Panc1 (cell line): Measurements from ENCODE around the gene TIMM17A. TPM values are rescaled to one million over a fixed set of nuclear protein-coding genes. Genes with fewer than 3 reads are reported as not detected.

Experiments used
- ATAC-seq: fragments of 200-7000 bp; cut with Tn5 transposase; 2 replicates; pipeline ENCODE4 v1.9.1; 2020; ENCODE audit warnings: mild to moderate bottlenecking, moderate library complexity
- BruUV-seq: library from RNA; stranded (reverse); fragments of 400-500 nt; replicated peaks from 2 replicates; lab custom pipeline; 2021; lab: Mats Ljungman, UMichigan
- CTCF ChIA-PET: fragments of 300-600 bp; sonication (Branson Sonifier 250); formaldehyde crosslinking; loops from one replicate; lab custom pipeline; 2022; ENCODE audit warnings: antibody characterized with exemption; lab: Charles Lee
- POLR2A ChIA-PET: fragments of 300-600 bp; sonication (Branson Sonifier 250); formaldehyde crosslinking; loops from one replicate; lab custom pipeline; 2022; ENCODE audit warnings: antibody characterized with exemption; lab: Charles Lee
- DNase-seq: peaks from one replicate; pipeline ENCODE4 v3.0.0-alpha.2; 2010; ENCODE audit warnings: low read depth, low spot score
- H3K27ac ChIP-seq: 2 replicates; pipeline ENCODE4 v1.5.1; 2011; ENCODE audit warnings: mild to moderate bottlenecking, low read length, inconsistent platforms
- H3K27me3 ChIP-seq: fragments of 200-500 bp; sonication (Bioruptor generic); 2 replicates; pipeline ENCODE4 v1.6.0; 2014; ENCODE audit warnings: low read length, inconsistent platforms; ENCODE audit not compliant: control insufficient read depth, insufficient read depth
- H3K36me3 ChIP-seq: fragments of 200-500 bp; sonication (Bioruptor generic); 2 replicates; pipeline ENCODE4 v1.5.1; 2014; ENCODE audit warnings: inconsistent platforms, mild to moderate bottlenecking, low read length, moderate library complexity; ENCODE audit not compliant: control insufficient read depth, insufficient read depth
- H3K4me1 ChIP-seq: 2 replicates; pipeline ENCODE4 v1.5.1; 2011; ENCODE audit warnings: inconsistent platforms, mild to moderate bottlenecking, low read length, moderate library complexity; ENCODE audit not compliant: control insufficient read depth, insufficient read depth
- H3K4me3 ChIP-seq, 2 experiments: 2 replicates each; pipeline ENCODE4 v1.5.1; 2011 to 2012; ENCODE audit warnings: low read depth in 2 of 2, low read length in 2 of 2, mild to moderate bottlenecking in 2 of 2, inconsistent platforms in 1 of 2, moderate library complexity in 1 of 2
- H3K9me3 ChIP-seq: fragments of 200-500 bp; sonication (Bioruptor generic); 2 replicates; pipeline ENCODE4 v1.5.1; 2014; ENCODE audit warnings: low read depth, mild to moderate bottlenecking, inconsistent platforms, low read length, moderate library complexity; ENCODE audit not compliant: control insufficient read depth, insufficient read depth
- POLR2AphosphoS5 ChIP-seq: IDR thresholded peaks from 2 replicates; pipeline ENCODE4 v1.6.1; 2012; ENCODE audit warnings: mild to moderate bottlenecking, low read depth, low read length, moderate library complexity
- SIN3A ChIP-seq: IDR thresholded peaks from 2 replicates; pipeline ENCODE4 v1.6.1; 2012; ENCODE audit warnings: low read depth, mild to moderate bottlenecking, low read length, moderate library complexity, borderline replicate concordance; ENCODE audit not compliant: insufficient read depth
- TCF7L2 ChIP-seq: IDR thresholded peaks from 2 replicates; pipeline ENCODE4 v1.6.1; 2011; ENCODE audit warnings: mild to moderate bottlenecking, low read depth, low read length, inconsistent platforms
- in situ Hi-C: cut with HindIII; loops from 2 replicates; pipeline ENCODE4 v1.10.0; 2016; ENCODE audit warnings: low sequenced_read_pairs, low pct_unique_long_range_greater_than_20kb
- intact Hi-C: fragments of 100-400 bp; cut with micrococcal nuclease; formaldehyde crosslinking; loops from one replicate; pipeline ENCODE4 v1.10.0; 2022; ENCODE audit not compliant: unreplicated experiment
- total RNA-seq: library from RNA; stranded (reverse); gene quantifications from one replicate; pipeline ENCODE4 v1.2.1, GENCODE V29; 2021; ENCODE audit not compliant: unreplicated experiment
- TF ChIP-seq, protein P1 (sequence below), 2 experiments: IDR thresholded peaks; 2 replicates each; pipeline ENCODE4 v1.6.1; 2011 to 2012; ENCODE audit warnings: low read depth in 2 of 2, control low read depth in 1 of 2, low read length in 1 of 2, mild to moderate bottlenecking in 1 of 2, moderate library complexity in 1 of 2; ENCODE audit not compliant: insufficient read depth in 1 of 2

Gene TIMM17A
- total RNA-seq, 1 experiment from 2014 or later = 118 TPM

GRCh38 chr1:202016811-202017748, 61.8 kb downstream of the TIMM17A start:
- in situ Hi-C loops = no loop called here

GRCh38 chr1:202017749-202018467, 62.6 kb downstream of the TIMM17A start:
- no TSS peak for BruUV-seq
- POLR2A ChIA-PET = interaction anchor here (0.5 to 0.6 kb wide), 2 partner anchors 22 to 608 kb away, joined by 5 to 12 read pairs; no protein-coding TSS in a partner anchor
- no peak for DNase-seq
- peaks cover 70% of the 10 kb centered on the region for H3K4me1 ChIP-seq
- in situ Hi-C loops (no loop called here), intact Hi-C loops (no loop called here)
- H3K4me3 ChIP-seq = peak overlapping the region in 1 of 2 experiments; percentile 46; a peak in 3 of 4 replicates
- no peaks in the 10 kb centered on the region for H3K9me3 ChIP-seq
- peak; percentile 67 for ATAC-seq
- TF ChIP-seq POLR2AphosphoS5 = 0 out of 2 replicates have a peak, but pooled peaks have one; percentile 49
- 0 out of 2 replicates have a peak, but pooled peaks have one; percentile 40 for TF ChIP-seq TCF7L2
- TF ChIP-seq SIN3A = no peak
- TF ChIP-seq, protein P1, sequence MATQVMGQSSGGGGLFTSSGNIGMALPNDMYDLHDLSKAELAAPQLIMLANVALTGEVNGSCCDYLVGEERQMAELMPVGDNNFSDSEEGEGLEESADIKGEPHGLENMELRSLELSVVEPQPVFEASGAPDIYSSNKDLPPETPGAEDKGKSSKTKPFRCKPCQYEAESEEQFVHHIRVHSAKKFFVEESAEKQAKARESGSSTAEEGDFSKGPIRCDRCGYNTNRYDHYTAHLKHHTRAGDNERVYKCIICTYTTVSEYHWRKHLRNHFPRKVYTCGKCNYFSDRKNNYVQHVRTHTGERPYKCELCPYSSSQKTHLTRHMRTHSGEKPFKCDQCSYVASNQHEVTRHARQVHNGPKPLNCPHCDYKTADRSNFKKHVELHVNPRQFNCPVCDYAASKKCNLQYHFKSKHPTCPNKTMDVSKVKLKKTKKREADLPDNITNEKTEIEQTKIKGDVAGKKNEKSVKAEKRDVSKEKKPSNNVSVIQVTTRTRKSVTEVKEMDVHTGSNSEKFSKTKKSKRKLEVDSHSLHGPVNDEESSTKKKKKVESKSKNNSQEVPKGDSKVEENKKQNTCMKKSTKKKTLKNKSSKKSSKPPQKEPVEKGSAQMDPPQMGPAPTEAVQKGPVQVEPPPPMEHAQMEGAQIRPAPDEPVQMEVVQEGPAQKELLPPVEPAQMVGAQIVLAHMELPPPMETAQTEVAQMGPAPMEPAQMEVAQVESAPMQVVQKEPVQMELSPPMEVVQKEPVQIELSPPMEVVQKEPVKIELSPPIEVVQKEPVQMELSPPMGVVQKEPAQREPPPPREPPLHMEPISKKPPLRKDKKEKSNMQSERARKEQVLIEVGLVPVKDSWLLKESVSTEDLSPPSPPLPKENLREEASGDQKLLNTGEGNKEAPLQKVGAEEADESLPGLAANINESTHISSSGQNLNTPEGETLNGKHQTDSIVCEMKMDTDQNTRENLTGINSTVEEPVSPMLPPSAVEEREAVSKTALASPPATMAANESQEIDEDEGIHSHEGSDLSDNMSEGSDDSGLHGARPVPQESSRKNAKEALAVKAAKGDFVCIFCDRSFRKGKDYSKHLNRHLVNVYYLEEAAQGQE (IDR thresholded peaks at IDR 0.05; ENCODE audit: insufficient read depth in 1 of 2, low read depth in 2 of 2, low read length in 1 of 2) = no peak
- H3K27ac ChIP-seq = peak overlapping the region; percentile 84
- CTCF ChIA-PET = interaction anchor here (1.0 kb wide), 1 partner anchor 10 kb away, joined by 3 read pairs; no protein-coding TSS in a partner anchor
- no peaks in the 10 kb centered on the region for H3K36me3 ChIP-seq
- H3K27me3 ChIP-seq = no peaks in the 10 kb centered on the region

More at GRCh38 chr1:202016811-202017748, 61.8 kb downstream of the TIMM17A start:
- BruUV-seq = no TSS peak
- Histone ChIP-seq H3K4me1 (peaks cover 65% of the 10 kb centered on the region), H3K4me3 (peak overlapping the region in 1 of 2 experiments; percentile 31; a peak in 2 of 4 replicates), H3K27ac (peak overlapping the region; percentile 84), H3K36me3 (no peaks in the 10 kb centered on the region), H3K9me3 (no peaks in the 10 kb centered on the region), H3K27me3 (no peaks in the 10 kb centered on the region)
- TF ChIP-seq SIN3A = no peak
- no peak for ATAC-seq
- CTCF ChIA-PET = interaction anchor here (1.0 kb wide), 1 partner anchor 10 kb away, joined by 3 read pairs; no protein-coding TSS in a partner anchor
- no peak for DNase-seq
- POLR2A ChIA-PET = interaction anchor here (0.5 to 0.6 kb wide), 4 partner anchors 22 to 609 kb away, joined by 4 to 12 read pairs (median 5); no protein-coding TSS in a partner anchor
- intact Hi-C loops = no loop called here
